Activated naive CD4-positive, alpha-beta T cell (primary cell): ENCODE results near the gene ABCA3.
"Not testable (repeated sequence)": the region's sequence is repeated elsewhere in the genome, so short reads cannot be mapped to it uniquely, and the experiment has no call there.

ENCODE experiments used
- DNase-seq, 4 experiments: peaks; one replicate each; lab custom pipeline; 2025; lab: John Stamatoyannopoulos, UW

The ABCA3 gene

DNA sequence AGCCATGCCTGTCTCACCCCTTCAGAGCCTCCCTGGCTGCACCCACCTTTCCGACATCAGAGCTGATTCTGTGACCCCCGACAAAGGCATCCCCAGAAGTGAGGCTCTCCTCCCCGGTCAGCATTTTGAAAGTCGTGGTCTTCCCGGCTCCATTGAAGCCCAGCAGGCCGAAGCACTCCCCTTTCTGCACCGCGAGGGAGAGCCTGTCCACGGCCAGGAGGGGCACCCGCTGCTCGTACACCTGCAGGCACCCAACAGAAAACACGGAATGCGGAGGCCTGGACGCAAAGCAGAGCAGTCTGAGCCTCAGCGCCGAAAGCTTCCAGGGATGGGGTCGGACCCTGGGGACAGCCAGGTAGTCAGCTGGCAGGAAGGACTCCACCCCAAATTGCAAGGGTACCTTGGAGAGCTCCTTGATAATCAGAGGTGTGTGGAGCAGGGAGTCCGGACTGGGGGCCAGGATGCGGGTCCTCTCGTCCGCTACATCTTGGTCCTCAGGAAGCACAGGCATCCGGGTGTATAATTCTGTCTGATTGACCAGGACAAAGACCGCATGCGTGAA is 59.5 kb downstream of the ABCA3 start:
- DNase-seq, result no peak

DNA sequence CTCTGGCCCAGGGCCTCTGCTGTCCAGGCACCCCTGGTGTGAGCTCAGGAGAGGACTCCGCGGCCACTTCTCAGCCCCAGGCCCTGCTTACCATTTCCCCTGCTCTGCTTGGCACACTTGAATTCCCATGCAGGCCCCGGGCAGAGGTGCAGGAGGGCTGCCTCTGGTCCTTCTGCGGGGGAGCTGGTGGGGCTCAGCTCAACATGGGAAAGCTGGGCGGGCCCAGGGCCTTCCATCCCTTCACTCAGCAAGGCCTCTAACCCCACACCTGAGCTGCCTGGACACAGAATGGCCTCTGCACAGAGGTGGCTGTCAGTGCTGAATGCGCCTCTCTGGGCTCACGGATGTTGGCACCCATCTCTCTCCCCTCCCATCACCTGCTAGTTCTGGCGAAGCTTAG is 60.1 kb downstream of the ABCA3 start:
- no peak for DNase-seq

DNA sequence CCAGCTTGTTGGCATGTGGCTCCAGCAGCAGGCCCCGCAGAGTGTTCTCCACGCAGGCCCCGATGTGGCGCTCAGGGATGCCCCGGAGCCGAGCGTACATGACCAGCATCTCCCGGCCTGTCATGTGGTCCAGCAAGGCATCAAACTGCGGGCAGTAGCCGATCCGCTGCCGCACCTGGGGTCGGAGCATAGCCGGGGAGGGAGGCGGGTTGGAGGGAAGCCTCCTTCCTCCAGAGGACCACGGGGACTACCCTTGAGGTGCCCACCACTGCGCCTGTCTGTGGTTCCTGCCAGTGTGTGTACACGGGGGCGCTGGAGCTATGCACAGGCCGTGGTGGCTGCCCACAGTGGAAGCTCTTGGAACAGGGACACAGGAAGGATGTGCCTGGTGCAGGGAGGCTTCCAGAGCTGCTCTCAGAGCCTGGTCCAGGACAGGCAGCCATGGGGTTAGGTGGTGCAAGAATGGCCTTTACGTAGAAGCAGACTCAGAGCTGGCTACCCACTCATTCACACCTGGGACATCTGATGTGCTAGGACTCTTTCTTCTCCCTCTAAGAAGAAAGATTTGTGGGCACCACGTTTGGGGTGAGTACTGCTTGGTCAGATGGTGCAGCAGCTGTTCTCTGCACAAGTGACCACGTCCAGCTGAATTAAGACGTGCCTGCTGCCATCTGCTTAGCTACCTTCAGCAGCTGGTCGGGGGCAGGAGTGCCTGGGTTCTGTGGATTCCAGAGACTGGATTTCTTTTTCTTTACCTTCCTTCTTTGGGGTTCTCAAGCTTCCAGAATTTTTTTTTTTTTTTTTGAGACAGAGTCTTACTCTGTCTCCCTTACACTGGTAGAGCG is 61.4 kb downstream of the ABCA3 start:
- DNase-seq, result no peak

DNA sequence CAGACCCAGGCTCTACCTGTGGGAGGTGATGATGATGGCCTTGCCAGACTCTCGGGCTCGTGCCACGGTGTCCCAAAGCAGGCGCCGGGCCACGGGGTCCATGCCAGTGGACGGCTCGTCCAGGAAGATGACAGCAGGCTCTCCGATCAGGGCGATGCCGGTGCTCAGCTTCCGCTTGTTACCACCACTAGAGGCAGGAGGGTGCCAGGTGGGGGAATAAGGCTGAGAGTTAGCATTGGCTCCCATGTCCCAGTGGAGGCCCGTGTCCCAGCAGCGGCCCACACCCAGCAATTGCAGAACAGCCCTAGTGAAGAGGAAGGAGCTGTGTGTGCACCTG is 62.3 kb downstream of the ABCA3 start:
- no peak for DNase-seq

DNA sequence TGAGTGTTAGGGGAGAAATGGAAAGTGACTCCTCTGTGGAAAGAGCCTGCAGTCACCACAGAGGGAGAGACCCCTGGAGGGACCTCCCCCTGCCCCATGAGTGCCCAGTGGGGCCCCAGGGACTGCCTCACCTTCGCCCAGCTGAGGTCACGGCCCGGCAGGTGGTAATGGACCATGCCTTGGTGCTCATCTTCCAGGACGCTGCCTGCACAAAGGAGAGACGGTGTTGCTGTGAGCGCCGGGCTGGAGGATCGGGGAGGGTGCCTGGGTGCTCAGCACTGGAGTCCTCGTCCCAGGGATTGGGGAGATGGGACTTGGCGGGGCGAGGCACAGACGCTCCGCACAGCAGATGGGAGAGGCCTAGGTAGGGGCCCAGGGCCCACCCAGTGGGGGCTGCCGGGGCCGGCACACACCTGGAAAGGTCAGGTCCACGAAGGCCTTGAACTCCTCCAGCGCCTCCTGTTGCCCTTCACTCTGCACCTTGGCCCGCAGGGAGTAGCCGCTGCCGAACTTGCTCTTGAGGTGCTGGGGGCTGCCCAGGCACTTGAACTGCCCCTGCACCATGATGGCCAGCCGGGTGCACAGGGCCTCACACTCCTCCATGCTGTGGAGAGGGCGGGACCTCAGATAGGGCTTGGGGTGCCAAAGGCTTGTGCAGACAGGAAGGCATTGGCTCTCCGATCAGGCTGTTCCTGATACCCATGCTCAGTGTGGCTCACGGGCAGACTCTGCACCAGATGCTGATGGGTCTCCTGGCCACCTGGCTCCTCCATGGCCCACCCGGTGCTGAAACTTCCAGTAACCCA is 62.9 kb downstream of the ABCA3 start:
- DNase-seq, result no peak

DNA sequence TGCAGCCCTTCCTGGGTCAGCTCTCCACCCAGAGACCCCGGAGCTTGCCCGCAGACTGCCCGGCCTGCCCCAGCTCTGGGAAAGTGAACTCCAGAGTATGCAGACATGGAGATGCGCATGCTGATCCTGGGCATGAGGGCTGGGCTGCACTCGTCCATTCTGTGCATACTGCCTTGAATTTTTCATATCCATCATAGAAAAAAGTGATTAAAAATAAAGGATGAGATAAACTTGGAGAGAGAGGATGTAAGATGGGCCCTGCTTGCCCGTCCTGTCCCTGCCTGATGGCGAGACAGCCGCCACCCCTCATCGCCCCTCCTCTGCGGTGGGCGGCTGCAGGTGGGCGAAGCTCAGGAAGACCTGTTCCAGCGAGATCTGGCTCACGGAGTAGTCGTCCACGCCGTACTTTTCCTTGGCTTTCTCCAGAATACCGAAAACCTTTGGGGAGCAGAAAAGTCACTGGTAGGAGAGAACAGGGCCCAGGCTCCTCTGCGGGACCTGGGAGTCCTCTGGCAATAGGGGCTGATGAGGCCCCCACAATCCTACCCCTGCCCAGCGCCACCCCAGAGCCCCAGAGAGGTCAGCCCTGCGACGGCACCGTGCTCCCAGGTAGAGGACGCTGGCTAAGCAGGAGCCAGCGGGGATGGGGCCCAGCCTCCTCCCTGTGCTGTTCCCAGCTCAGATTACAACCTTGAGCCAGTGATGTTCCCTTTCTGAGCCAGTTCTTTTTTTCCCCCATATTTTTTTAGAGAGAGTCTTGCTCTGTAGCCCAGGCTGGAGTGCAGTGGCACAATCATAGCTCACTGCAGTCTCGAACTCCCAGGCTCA is 63.9 kb downstream of the ABCA3 start:
- no peak for DNase-seq

DNA sequence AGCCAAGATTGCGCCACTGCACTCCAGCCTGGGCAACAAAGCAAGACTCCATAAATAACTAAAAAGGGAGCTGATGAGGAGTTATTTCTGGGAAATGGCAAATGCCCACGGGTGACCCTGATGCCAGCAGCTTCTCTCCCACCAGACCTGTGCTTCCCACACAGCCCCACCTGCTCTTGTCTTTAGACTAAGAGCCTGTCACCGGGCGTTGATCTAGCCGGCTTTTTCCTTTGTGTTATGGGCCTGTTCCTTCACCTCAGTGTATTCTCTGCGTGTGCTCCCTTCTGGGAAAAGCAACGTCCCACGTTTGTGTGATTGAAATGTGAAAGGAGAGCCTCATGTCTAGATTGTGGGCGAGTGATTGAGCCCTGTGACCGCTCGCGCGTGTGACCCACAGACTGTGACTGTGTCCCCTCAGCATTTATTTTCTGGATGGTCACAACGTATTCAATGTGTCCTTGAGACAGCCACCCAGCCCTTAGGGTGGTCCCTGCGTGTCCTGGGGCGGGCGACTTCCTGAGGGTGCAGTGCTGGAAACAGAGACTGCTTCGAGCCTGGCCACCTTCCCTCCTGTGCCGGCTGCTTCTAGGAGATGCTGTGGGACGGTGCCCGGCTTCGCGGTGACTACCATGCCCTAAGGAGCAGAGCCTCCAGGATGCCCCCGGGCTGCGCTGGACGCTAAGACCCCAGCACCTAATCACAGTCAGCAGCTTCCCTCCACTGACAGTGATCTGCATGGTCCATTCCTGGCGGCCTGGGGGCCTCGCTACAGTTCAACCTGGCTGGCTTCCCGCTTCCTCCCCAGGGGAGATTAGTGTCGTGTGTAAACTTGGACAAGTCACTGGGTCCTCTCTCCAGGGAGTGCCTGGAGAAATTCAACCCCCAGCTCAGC is 64.8 kb downstream of the ABCA3 start:
- no peak for DNase-seq

DNA sequence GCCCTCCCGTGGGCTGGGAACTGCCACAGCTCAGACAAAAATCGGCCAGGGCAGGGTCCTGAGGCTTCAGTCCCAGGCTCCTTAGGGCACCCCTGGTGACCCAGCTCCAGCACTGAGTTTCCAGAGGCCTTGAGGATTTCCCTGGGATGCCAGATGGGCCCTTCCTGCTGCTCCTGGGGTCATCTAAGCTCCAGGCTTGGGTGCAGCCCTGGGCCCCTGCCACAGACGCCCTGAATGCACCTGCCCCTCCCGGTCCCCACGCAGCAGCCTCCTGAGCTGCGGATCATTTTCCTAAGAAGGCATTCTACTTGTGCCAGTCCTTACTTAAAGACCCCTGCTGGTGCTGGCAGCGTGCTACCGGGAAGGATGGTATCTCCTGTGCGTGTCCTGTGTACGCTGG is 66.6 kb downstream of the ABCA3 start:
- no peak for DNase-seq

DNA sequence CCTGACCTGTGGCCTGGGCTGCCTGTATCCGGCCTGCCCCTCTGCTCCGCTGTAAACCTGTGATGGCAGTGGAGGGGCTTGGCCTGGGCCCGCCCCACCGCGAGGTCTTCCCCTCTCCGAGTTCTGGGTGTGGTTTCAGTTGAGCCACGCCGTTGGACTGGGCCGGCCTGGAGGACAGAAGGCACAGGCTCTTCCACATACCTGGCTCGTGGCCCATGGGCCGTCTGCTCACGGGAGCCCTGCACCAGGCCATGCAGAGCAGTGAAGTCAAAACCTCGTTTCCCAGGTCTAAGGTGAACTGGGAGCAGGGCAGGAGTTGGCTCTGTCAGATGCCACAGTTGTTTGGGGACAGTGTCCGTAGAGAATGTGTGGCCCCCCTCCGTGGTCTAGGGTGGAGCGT is 67.0 kb downstream of the ABCA3 start:
- DNase-seq, result no peak

DNA sequence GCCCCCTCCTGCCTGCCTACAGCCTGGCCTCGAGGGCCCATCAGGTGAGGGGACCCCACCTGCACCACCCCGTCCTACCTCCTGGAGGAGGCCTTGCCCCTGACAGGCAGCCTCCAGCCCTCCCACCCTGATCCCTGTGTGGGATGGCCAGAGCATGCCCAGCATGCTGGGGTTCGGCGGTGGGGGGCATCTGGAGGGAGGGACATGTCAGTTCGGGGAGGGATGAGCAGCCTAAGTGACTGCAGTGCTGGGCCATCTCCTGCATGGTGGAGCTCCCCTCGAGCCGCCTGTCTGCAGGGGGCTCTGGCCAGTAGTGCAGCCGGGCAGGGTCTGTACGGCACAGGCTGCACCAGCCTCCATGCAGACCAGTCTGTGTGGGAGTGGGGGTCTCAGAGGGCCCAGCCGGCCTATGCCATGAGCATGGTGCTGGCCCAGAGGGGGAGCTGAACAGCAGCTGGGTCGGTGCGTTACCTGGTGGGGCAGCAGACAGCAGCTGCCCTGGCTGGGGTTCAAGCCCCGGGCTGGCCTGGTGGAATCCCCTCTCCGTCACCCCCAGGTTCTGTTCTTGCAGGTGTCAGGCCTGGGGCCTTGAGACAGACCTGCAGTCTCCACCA is 68.6 kb downstream of the ABCA3 start:
- DNase-seq, result no peak

DNA sequence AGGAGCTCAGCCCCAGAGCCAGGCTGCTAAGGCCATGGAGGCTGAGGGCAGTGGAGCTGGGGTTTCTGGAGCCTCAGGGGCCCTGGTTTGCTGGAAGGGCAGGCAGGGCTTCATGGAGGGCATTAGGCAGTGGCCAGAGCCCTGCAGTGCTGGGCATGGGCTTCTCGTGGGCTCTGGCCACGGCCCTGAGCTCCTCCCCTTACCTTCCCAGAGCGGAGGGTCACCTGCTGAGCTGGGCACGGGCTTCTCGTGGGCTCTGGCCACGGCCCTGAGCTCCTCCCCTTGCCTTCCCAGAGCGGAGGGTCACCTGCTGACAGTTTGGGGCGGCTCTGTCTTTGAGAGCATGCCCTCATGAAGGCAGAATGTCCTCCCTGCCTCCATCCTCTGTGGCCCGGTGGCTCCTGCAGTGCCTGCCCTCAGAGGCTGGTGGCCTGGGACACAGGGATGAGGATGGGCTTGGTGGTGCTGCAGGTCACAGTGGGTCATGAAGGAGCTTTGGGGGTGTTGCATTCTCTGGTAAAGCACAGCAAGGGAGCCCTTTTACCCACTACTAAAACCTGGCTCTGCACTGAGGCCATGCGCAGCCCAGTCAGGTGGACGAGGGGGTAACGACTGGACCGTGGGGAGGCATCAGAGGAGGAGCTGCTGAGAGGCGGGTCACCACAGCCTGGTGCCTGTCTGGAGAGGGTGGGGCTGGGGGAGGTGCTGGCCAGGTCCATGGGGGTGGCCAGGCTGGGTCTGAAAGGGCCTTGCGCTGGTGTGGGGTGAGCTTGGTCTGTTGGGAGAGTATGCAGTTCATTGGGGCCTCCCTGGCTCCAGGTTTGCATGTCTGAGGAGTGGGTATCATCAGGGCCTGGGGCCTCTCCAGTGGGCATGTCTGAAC is 69.7 kb downstream of the ABCA3 start:
- no peak for DNase-seq

DNA sequence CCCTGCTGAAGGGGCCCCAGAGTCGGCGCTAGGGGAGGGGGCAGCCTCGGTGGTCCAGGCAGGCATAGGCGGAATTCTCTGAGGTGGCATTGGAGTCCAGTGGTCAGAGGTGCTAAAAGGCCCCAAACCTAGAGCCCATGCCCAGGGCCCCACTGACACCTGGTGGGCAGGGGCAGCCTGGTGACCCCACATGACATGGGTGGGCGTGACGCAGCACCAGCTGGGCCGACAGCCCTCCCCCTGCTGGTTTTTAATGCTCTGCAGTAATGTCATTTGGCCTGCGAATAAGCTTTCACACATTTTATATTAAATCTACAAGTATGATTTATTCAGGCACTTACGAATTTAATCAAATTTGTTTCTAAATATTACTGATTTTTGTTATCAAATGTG is 70.5 kb downstream of the ABCA3 start:
- DNase-seq, result no peak

DNA sequence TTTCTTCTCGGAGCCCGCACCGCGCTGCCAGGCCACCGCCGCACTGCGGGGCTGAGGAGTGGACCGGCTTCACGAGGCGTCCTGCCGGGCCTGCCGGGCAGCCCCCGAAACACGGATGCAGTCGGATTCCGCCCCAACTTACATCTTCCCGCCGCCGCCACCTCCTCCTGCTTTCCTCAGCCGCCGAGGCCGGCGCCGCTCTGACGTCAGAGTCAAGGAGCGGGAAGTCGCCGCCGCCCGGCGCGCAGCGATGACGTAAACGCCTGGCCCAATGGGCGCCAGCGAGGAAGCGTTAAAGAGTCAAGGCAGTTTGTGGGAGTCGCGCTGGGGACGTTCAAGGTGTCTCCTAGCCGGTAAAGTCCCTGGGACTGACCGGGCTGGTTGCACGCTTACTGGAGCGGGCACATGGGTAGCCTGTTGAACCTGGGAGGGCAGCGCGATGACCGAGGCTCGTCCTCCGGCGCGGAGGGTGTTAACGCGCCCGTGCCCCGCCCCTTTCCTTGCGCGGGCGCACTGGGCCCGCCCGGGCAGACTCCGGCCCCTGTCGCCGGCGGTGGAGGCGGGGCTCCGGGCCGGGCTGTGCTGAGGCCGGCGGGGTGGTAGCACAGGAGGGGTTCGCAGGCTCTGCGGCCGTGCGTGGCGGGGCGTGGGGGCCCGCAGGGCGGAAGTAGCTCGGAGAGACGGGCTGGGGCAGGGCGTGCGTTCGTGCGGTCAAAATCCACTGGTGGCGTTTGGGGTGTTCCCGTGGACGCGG is 72.4 kb downstream of the ABCA3 start, which contains the start of gene RNPS1:
Gene RNPS1 (minus strand): TSS at position 214 of the 754 bp plus-strand sequence. CDS start 3,483 bp downstream, outside the sequence.
- DNase-seq, result peak; percentile 81 to 93 (median 92)

DNA sequence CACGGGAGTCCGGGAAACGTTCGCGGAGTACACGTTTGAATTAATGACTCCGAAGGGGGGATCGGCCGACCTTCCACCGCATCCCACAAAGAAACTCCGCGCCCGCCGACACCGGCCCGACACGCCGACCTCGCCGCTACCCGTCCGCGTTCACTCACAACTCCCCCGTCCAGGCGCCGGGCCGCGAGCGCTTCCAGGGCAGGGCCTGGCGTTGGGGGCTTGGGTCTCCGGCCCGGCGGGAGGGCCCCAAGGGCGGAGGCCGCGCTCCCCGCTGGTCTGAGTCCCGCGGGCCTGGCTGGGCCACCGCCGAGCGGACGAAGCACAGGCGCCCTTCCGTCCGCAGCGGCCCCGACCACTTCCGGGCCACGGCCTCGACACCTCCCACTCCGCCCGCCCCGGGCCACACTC is 73.0 kb downstream of the ABCA3 start:
- not testable (repeated sequence) for DNase-seq

DNA sequence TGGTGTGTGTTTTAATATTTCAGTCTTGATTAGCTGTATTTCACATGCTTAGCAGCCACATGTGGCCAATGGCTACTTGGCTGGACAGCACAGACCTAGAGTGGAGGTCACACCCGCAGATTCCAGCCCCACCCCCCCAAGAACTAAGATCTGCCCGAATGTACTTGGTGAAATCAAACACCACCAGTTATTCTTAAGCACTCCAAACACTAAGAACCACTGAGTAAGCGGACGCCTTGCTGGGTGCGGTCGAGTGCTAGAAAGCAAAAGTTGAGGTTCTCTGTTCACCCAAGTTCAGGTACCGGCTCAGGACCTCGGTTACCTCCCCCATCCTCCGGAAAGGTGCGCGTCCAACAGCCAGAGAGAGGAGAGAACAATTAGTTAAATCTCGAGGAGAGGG is 73.6 kb downstream of the ABCA3 start:
- not testable (repeated sequence) for DNase-seq

DNA sequence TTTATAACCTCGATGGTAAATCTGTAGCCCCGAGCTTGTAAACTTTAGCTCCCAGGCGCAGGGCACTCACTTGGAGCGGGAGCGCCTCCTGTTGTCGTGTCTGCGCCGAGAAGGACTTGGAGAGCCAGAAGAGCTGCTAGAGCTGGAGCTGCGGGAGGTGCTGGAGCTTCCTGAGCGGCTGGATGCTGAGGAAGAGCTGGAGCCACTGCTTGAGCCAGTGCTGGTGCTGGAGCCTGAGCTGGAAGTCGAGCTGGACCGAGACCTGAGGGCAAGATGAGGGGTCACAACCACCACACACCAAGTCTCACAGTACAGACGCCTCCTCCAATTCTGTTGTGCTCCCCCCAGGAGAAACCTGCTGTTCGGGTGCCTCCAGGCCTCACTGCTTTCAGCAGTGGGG is 77.5 kb downstream of the ABCA3 start:
- not testable (repeated sequence) for DNase-seq

DNA sequence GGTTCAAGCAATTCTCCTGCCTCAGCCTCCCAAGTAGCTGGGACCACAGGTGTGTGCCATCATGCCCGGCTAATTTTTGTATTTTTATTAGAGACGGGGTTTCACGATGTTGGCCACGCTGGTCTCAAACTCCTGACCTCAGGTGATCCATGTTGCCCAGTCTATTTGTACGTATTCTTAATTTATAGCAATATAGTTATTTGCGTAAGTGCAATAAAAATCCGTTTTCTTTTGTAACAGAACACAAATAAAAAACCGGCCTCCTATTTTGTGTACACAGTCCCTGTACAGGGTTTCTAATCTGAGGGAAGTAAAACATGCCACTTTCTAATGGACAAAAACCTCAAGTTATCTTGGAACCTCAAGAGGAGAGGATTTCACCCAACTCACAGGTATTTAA is 80.3 kb downstream of the ABCA3 start:
- DNase-seq, result no peak

DNA sequence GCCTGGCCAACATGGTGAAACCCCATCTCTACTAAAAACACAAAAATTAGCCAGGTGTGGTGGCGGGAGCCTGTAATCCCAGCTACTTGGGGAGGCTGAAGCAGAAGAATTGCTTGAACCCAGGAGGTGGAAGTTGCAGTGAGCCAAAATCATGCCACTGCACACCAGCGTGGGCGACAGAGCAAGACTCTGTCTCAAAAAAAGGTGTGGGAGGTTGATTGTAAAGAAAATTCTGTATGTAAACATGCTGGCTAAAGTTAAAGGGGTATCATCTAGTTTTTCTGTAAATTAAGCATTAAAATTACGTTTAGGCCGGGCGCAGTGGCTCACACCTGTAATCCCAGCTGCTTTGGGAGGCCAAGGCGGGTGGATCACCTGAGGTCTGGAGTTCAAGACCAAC is 82.0 kb downstream of the ABCA3 start:
- not testable (repeated sequence) for DNase-seq

DNA sequence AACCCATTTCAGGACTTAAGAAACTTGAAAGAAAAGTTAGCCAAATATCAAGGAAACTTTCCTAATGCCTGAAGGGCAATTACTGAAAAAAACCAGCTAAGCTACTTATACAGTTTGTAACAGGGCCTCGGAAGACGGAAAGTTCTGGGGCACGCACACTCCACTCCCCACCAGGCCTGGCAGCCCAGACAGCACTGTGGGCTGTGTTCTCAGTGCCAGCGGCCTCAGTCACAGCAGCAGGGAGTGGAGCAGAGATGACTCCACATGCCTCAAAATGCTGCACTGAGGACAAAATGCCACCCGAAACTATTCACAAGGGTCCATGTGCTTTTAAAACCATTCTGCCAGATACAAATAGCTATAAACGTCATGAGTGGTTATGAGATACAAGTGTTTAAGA is 82.8 kb downstream of the ABCA3 start:
- no peak for DNase-seq
